Coronary artery (tissue), 2 donors: ENCODE data around the gene GNAO1.

Experiments
- DNase-seq: peaks from one replicate; pipeline ENCODE4 v3.0.0-alpha.2; 2017; ENCODE audit warnings: low spot score
- H3K27ac ChIP-seq, 2 donors: fragments of 200-600 bp; sonication (generic); one replicate each; pipeline ENCODE4 v1.5.1; 2016 to 2019
- H3K4me3 ChIP-seq: fragments of 200-600 bp; sonication (generic); 2 replicates; pipeline ENCODE4 v1.5.1; 2016; ENCODE audit warnings: mild to moderate bottlenecking, moderate library complexity
- CTCF ChIP-seq: fragments of 200-600 bp; sonication (generic); IDR thresholded peaks from one replicate; pipeline ENCODE4 v1.5.1; 2019; ENCODE audit warnings: antibody characterized with exemption

The GNAO1 gene

GRCh38 chr16:56350491-56351405 is 159.5 kb downstream of the GNAO1 start:
- TF ChIP-seq CTCF: no peak
- no peak overlapping the region for H3K27ac ChIP-seq
- no peak overlapping the region for H3K4me3 ChIP-seq
- no peak for DNase-seq

GRCh38 chr16:56351481-56351880 is 160.2 kb downstream of the GNAO1 start:
- TF ChIP-seq CTCF: no peak
- Histone ChIP-seq H3K4me3 (no peak overlapping the region), H3K27ac (no peak overlapping the region)
- DNase-seq: no peak

GRCh38 chr16:56352351-56353053 is 161.2 kb downstream of the GNAO1 start:
- peak; percentile 57 for DNase-seq
- Histone ChIP-seq H3K4me3 (no peak overlapping the region), H3K27ac (no peak overlapping the region)
- no peak for TF ChIP-seq CTCF

- TF ChIP-seq CTCF: no peak
- Histone ChIP-seq H3K4me3 (no peak overlapping the region), H3K27ac (no peak overlapping the region)
- DNase-seq: peak; percentile 62
Measured at GRCh38 chr16:56353054-56353921, 162.0 kb downstream of the GNAO1 start.

- no peak for TF ChIP-seq CTCF
- Histone ChIP-seq H3K27ac (no peak overlapping the region), H3K4me3 (no peak overlapping the region)
- peak; percentile 31 for DNase-seq
Measured at GRCh38 chr16:56354016-56354415, 162.7 kb downstream of the GNAO1 start.

- TF ChIP-seq CTCF: no peak
- no peak overlapping the region for H3K27ac ChIP-seq
- DNase-seq: peak; percentile 65
- H3K4me3 ChIP-seq: no peak overlapping the region
Measured at GRCh38 chr16:56354746-56355145, 163.5 kb downstream of the GNAO1 start.
